ENCODE data around the gene SPATS1.
"Not testable (repeated sequence)": the region's sequence is repeated elsewhere in the genome, so short reads cannot be mapped to it uniquely, and the experiment has no call there.

The SPATS1 gene

GRCh38 chr6:44341095-44341890 is 1.2 kb upstream of the SPATS1 start:
- no peak for DNase-seq

GRCh38 chr6:44342052-44342451 is 398 bp upstream of the SPATS1 start:
- peak in 1 of 51 donors; percentile 15 for DNase-seq

- DNase-seq = not testable (repeated sequence)
These were observed 4.4 kb downstream of the SPATS1 start for GRCh38 chr6:44346818-44347217.

GRCh38 chr6:44349904-44350649 is 7.6 kb downstream of the SPATS1 start:
- no peak for DNase-seq

- DNase-seq = not testable (repeated sequence)
These were observed 8.2 kb downstream of the SPATS1 start for GRCh38 chr6:44350650-44350994.

GRCh38 chr6:44352259-44352658 is 9.8 kb downstream of the SPATS1 start:
- no peak for DNase-seq

GRCh38 chr6:44353336-44353735 is 10.9 kb downstream of the SPATS1 start:
- no peak for DNase-seq

GRCh38 chr6:44355640-44356039 is 13.2 kb downstream of the SPATS1 start:
- no peak for DNase-seq

GRCh38 chr6:44356487-44356886 is 14.0 kb downstream of the SPATS1 start:
- DNase-seq = no peak

- no peak for DNase-seq
These were observed 17.5 kb downstream of the SPATS1 start for GRCh38 chr6:44359973-44360372.

GRCh38 chr6:44361947-44362346 is 19.5 kb downstream of the SPATS1 start:
- peak in 1 of 51 donors; percentile 8 for DNase-seq

- DNase-seq = no peak
These were observed 21.0 kb downstream of the SPATS1 start for GRCh38 chr6:44363377-44363926.

GRCh38 chr6:44366781-44367180 is 24.3 kb downstream of the SPATS1 start:
- DNase-seq = no peak

GRCh38 chr6:44367681-44368080 is 25.2 kb downstream of the SPATS1 start:
- no peak for DNase-seq

- no peak for DNase-seq
These were observed 30.6 kb downstream of the SPATS1 start for GRCh38 chr6:44373051-44373450.

- no peak for DNase-seq
These were observed 31.3 kb downstream of the SPATS1 start for GRCh38 chr6:44373787-44374186.

- DNase-seq = no peak
These were observed 32.6 kb downstream of the SPATS1 start for GRCh38 chr6:44375071-44375470.

GRCh38 chr6:44377484-44377883 is 35.0 kb downstream of the SPATS1 start:
- no peak for DNase-seq

- DNase-seq = no peak
These were observed 35.5 kb downstream of the SPATS1 start for GRCh38 chr6:44377971-44378370.

- DNase-seq = peak in 8 of 51 donors; percentile 3 to 29 (median 14)
These were observed 39.3 kb downstream of the SPATS1 start for GRCh38 chr6:44381739-44382138.

- DNase-seq = no peak
These were observed 44.0 kb downstream of the SPATS1 start for GRCh38 chr6:44386364-44386928.

GRCh38 chr6:44386929-44387345 is 44.5 kb downstream of the SPATS1 start:
- DNase-seq = peak in 3 of 51 donors; percentile 23 to 40 (median 25)

All from hypothalamus (tissue), 51 donors.